Osteoblast (primary cell): Measurements from ENCODE around the gene THUMPD2. TPM values are rescaled to one million over a fixed set of nuclear protein-coding genes. Genes with fewer than 3 reads are reported as not detected.

ENCODE experiments used
- DNase-seq: peaks from one replicate; pipeline ENCODE4 v3.0.0; 2011; ENCODE audit warnings: low spot score, mixed read lengths; ENCODE audit not compliant: insufficient read length; ENCODE audit errors: missing footprints
- H2AFZ ChIP-seq: 2 replicates; pipeline ENCODE4 v1.6.0; 2011; ENCODE audit warnings: mild to moderate bottlenecking, low read length
- H3K27ac ChIP-seq: 2 replicates; pipeline ENCODE4 v1.5.1; 2011; ENCODE audit warnings: mild to moderate bottlenecking, low read depth, low read length, moderate library complexity
- H3K27me3 ChIP-seq: 2 replicates; pipeline ENCODE4 v1.6.0; 2012; ENCODE audit warnings: mild to moderate bottlenecking, control low read depth, inconsistent platforms, low read length, moderate library complexity; ENCODE audit not compliant: insufficient read depth
- H3K36me3 ChIP-seq: 2 replicates; pipeline ENCODE4 v1.5.1; 2011; ENCODE audit warnings: mild to moderate bottlenecking, low read length, control low read depth, moderate library complexity; ENCODE audit not compliant: insufficient read depth
- H3K4me1 ChIP-seq: 2 replicates; pipeline ENCODE4 v1.5.1; 2011; ENCODE audit warnings: mild to moderate bottlenecking, low read length, control low read depth, moderate library complexity; ENCODE audit not compliant: insufficient read depth
- H3K4me2 ChIP-seq: 2 replicates; pipeline ENCODE4 v1.6.0; 2011; ENCODE audit warnings: mild to moderate bottlenecking, low read length; ENCODE audit not compliant: insufficient read depth
- H3K4me3 ChIP-seq: fragments of 200-600 bp; sonication (generic); 3 replicates; pipeline ENCODE4 v1.5.1; 2012; ENCODE audit warnings: mild to moderate bottlenecking, low read length, inconsistent platforms; ENCODE audit not compliant: insufficient read depth
- H3K79me2 ChIP-seq: 2 replicates; pipeline ENCODE4 v1.6.0; 2012; ENCODE audit warnings: mild to moderate bottlenecking, low read length, control low read depth, inconsistent platforms; ENCODE audit not compliant: insufficient read depth
- H3K9me3 ChIP-seq: 2 replicates; pipeline ENCODE4 v1.5.1; 2011; ENCODE audit warnings: low read depth, low read length, control low read depth
- H4K20me1 ChIP-seq: 2 replicates; pipeline ENCODE4 v1.6.0; 2012; ENCODE audit warnings: mild to moderate bottlenecking, low read length, control low read depth; ENCODE audit not compliant: insufficient read depth
- total RNA-seq: library from RNA; depleted of rRNA; stranded (reverse); fragments of >200 nt; gene quantifications from 2 replicates; pipeline ENCODE4 v1.2.3, GENCODE V29; 2012
- TF ChIP-seq, protein P1 (sequence below): IDR thresholded peaks from 2 replicates; pipeline ENCODE4 v1.5.1; 2011; ENCODE audit warnings: mild to moderate bottlenecking, low read depth, low read length, moderate library complexity; ENCODE audit errors: extremely low read depth

Gene THUMPD2
- total RNA-seq, 1 donor, result 8.0 TPM

- H3K4me2 ChIP-seq, result peak overlapping the region; percentile 86
- H3K27me3 ChIP-seq, result no peaks in the 10 kb centered on the region
- H2AFZ ChIP-seq, result no peak overlapping the region
- peak overlapping the region; percentile 64 for H3K27ac ChIP-seq
- peaks cover 42% of the 10 kb centered on the region for H3K4me1 ChIP-seq
- TF ChIP-seq, protein P1, sequence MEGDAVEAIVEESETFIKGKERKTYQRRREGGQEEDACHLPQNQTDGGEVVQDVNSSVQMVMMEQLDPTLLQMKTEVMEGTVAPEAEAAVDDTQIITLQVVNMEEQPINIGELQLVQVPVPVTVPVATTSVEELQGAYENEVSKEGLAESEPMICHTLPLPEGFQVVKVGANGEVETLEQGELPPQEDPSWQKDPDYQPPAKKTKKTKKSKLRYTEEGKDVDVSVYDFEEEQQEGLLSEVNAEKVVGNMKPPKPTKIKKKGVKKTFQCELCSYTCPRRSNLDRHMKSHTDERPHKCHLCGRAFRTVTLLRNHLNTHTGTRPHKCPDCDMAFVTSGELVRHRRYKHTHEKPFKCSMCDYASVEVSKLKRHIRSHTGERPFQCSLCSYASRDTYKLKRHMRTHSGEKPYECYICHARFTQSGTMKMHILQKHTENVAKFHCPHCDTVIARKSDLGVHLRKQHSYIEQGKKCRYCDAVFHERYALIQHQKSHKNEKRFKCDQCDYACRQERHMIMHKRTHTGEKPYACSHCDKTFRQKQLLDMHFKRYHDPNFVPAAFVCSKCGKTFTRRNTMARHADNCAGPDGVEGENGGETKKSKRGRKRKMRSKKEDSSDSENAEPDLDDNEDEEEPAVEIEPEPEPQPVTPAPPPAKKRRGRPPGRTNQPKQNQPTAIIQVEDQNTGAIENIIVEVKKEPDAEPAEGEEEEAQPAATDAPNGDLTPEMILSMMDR, result no peak
- H3K79me2 ChIP-seq, result peaks cover 54% of the 10 kb centered on the region
- H3K9me3 ChIP-seq, result no peaks in the 10 kb centered on the region
- DNase-seq, result no peak
- peak overlapping the region; percentile 80 for H3K4me3 ChIP-seq
- peaks cover 4% of the 10 kb centered on the region for H4K20me1 ChIP-seq
- no peaks in the 10 kb centered on the region for H3K36me3 ChIP-seq
Measured at GRCh38 chr2:39778233-39778632, 825 bp downstream of the THUMPD2 start.

DNA sequence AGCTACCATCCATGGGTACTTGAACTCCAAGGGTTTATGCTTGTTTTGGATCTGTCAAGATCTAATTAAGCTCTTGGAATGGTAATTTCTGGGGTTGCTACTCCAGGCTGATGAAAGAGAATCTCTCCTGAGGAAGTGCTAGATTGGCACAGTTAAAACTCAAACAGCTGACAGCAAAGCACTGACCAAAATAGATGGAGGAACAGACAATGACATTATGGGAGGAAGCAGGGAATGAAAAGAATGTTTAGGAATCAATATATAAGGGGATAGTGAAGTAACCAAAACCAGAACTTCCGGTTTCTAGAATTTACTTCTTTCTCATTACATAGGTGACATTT is 6.3 kb downstream of the THUMPD2 start:
- H3K4me3 ChIP-seq, result no peak overlapping the region
- H3K4me1 ChIP-seq, result peaks cover 19% of the 10 kb centered on the region
- H4K20me1 ChIP-seq, result peaks cover 13% of the 10 kb centered on the region
- H3K79me2 ChIP-seq, result peaks cover 81% of the 10 kb centered on the region
- H3K4me2 ChIP-seq, result peak overlapping the region; percentile 12
- H3K27ac ChIP-seq, result peak overlapping the region; percentile 1
- TF ChIP-seq, protein P1, result no peak
- DNase-seq, result no peak
- no peaks in the 10 kb centered on the region for H3K27me3 ChIP-seq
- H3K36me3 ChIP-seq, result peaks cover 11% of the 10 kb centered on the region
- H2AFZ ChIP-seq, result no peak overlapping the region
- H3K9me3 ChIP-seq, result no peaks in the 10 kb centered on the region

DNA sequence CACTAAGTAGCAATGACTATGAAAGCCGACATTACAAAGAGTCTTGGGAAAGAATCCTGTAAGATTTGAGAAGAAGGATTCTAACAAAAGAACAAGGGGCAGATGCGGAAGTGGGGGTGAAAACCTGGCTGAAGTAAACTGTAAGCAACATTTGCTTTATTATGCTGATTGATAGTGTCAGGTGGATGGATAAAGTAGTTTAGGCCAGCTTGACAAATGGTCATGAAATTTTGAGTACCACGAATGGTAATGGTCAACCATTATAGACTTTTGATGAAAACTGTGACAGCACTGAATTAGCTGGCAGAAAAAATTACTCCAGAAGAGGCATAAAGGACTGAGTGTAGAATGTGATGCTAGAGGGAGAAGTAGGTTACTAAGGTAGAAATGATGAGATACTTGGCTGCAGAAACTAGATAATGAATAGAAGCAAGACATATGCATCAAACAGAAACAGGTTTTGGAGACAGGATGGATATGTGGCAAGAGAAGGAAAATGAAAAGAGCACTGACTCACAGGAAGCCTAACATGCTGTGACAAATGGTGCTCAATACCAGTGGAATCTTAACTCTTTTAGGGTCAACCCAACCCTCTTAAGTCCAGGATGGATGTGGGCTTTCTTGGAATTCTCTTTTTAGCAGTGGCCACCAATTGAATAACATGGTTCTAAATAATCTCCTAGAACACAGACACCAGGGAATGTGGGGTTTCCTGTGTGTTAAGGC is 6.8 kb downstream of the THUMPD2 start:
- no peak for DNase-seq
- Histone ChIP-seq H3K4me2 (peak overlapping the region; percentile 12), H3K9me3 (no peaks in the 10 kb centered on the region), H4K20me1 (peaks cover 13% of the 10 kb centered on the region), H3K27ac (peak overlapping the region; percentile 1), H2AFZ (no peak overlapping the region), H3K4me3 (no peak overlapping the region), H3K79me2 (peaks cover 75% of the 10 kb centered on the region), H3K27me3 (no peaks in the 10 kb centered on the region), H3K4me1 (peaks cover 13% of the 10 kb centered on the region), H3K36me3 (peaks cover 14% of the 10 kb centered on the region)
- TF ChIP-seq, protein P1, result no peak

DNA sequence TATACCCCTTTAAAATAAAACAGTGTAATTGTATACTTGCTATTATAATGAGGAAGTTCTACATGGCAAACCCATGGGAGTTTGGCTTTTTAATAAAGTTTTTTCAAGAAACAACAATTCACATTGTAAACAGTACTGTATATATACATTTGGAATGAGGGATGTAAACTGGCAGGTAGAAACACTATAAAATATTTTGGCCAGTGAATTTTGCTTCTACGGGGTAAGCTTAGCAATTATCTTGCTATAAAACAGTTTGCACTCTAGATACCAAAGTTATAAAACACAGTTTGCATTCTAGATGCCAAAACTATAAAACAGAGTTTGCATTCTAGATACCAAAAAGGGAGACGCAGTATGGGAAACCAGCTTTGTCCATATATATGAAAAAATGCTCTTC is 16.6 kb downstream of the THUMPD2 start:
- Histone ChIP-seq H2AFZ (no peak overlapping the region), H3K4me3 (no peak overlapping the region), H3K27me3 (no peaks in the 10 kb centered on the region), H3K27ac (no peak overlapping the region), H4K20me1 (no peaks in the 10 kb centered on the region), H3K4me2 (no peak overlapping the region), H3K4me1 (no peaks in the 10 kb centered on the region), H3K36me3 (peaks cover 52% of the 10 kb centered on the region), H3K9me3 (no peaks in the 10 kb centered on the region), H3K79me2 (no peaks in the 10 kb centered on the region)
- DNase-seq, result no peak
- TF ChIP-seq, protein P1, result no peak
